Measurements from ENCODE around the gene CHSY1.

CHSY1 gene

GRCh38 chr15:101209285-101209845 is 42.5 kb downstream of the CHSY1 start:
- DNase-seq, result no peak

GRCh38 chr15:101207867-101208288 is 44.0 kb downstream of the CHSY1 start:
- no peak for DNase-seq

- no peak for DNase-seq
Measured at GRCh38 chr15:101206176-101206591, 45.7 kb downstream of the CHSY1 start.

- DNase-seq, result no peak
Measured at GRCh38 chr15:101204739-101205535, 46.9 kb downstream of the CHSY1 start.

GRCh38 chr15:101203607-101204189 is 48.1 kb downstream of the CHSY1 start:
- no peak for DNase-seq

GRCh38 chr15:101203029-101203573 is 48.7 kb downstream of the CHSY1 start:
- DNase-seq, result no peak

GRCh38 chr15:101201411-101202174 is 50.3 kb downstream of the CHSY1 start:
- DNase-seq, result no peak

GRCh38 chr15:101200181-101200580 is 51.7 kb downstream of the CHSY1 start:
- no peak for DNase-seq

- DNase-seq, result no peak
Measured at GRCh38 chr15:101198800-101199199, 53.0 kb downstream of the CHSY1 start.

- DNase-seq, result no peak
Measured at GRCh38 chr15:101198031-101198575, 53.7 kb downstream of the CHSY1 start.

GRCh38 chr15:101194546-101195125 is 57.2 kb downstream of the CHSY1 start:
- no peak for DNase-seq

GRCh38 chr15:101193806-101194545 is 57.9 kb downstream of the CHSY1 start:
- no peak for DNase-seq

GRCh38 chr15:101193120-101193644 is 58.7 kb downstream of the CHSY1 start:
- DNase-seq, result no peak

GRCh38 chr15:101192081-101192480 is 59.8 kb downstream of the CHSY1 start:
- DNase-seq, result no peak

- DNase-seq, result no peak
Measured at GRCh38 chr15:101191242-101191641, 60.6 kb downstream of the CHSY1 start.

- no peak for DNase-seq
Measured at GRCh38 chr15:101190092-101190595, 61.7 kb downstream of the CHSY1 start.

GRCh38 chr15:101189409-101190091 is 62.3 kb downstream of the CHSY1 start:
- no peak for DNase-seq

- DNase-seq, result no peak
Measured at GRCh38 chr15:101188637-101189408, 63.0 kb downstream of the CHSY1 start.

GRCh38 chr15:101187820-101188636 is 63.8 kb downstream of the CHSY1 start:
- no peak for DNase-seq
